GM23338 (cell line): ENCODE measurements around the gene LAX1.

Experiments
- EZH2 ChIP-seq: fragments of 200-600 bp; sonication (generic); IDR thresholded peaks from one replicate; pipeline ENCODE4 v1.8.0; 2017; ENCODE audit warnings: antibody characterized with exemption, mild to moderate bottlenecking, low read depth; ENCODE audit not compliant: unreplicated experiment
- EZH2phosphoT487 ChIP-seq: fragments of 200-600 bp; sonication (generic); IDR thresholded peaks from one replicate; pipeline ENCODE4 v1.8.1; 2018; ENCODE audit warnings: antibody characterized with exemption; ENCODE audit not compliant: unreplicated experiment
- JUNB ChIP-seq: IDR thresholded peaks from one replicate; pipeline ENCODE4 v1.6.1; 2016; ENCODE audit warnings: antibody characterized with exemption; ENCODE audit not compliant: unreplicated experiment
- POLR2AphosphoS5 ChIP-seq: IDR thresholded peaks from 2 replicates; pipeline ENCODE4 v1.6.1; 2016; ENCODE audit warnings: antibody characterized with exemption, low read depth
- ZNF114 ChIP-seq: fragments of 250-450 bp; sonication (Bioruptor Pico); IDR thresholded peaks from 2 replicates; pipeline ENCODE4 v1.5.0; 2020; ENCODE audit warnings: mild to moderate bottlenecking, moderate library complexity
- ZNF331 ChIP-seq: fragments of 250-450 bp; sonication (Bioruptor Pico); IDR thresholded peaks from 2 replicates; pipeline ENCODE4 v1.5.0; 2020; ENCODE audit warnings: low read depth, mild to moderate bottlenecking, moderate library complexity
- TF ChIP-seq, protein P1 (sequence below), 2 experiments: fragments of 200-600 bp in 1 of 2; sonication (generic) in 1 of 2; conservative IDR thresholded peaks; 2 replicates each; pipeline versions ENCODE4 v1.5.1 to v1.6.1; 2016 to 2017; ENCODE audit warnings: antibody characterized with exemption in 2 of 2, low read depth in 2 of 2, mild to moderate bottlenecking in 2 of 2, moderate library complexity in 1 of 2
- TF ChIP-seq, protein P2 (sequence below): IDR thresholded peaks from one replicate; pipeline ENCODE4 v1.6.1; 2018; ENCODE audit warnings: antibody characterized with exemption; ENCODE audit not compliant: unreplicated experiment
- TF ChIP-seq, protein P3 (sequence below): IDR thresholded peaks from 2 replicates; pipeline ENCODE4 v1.6.1; 2016; ENCODE audit warnings: antibody characterized with exemption

DNA sequence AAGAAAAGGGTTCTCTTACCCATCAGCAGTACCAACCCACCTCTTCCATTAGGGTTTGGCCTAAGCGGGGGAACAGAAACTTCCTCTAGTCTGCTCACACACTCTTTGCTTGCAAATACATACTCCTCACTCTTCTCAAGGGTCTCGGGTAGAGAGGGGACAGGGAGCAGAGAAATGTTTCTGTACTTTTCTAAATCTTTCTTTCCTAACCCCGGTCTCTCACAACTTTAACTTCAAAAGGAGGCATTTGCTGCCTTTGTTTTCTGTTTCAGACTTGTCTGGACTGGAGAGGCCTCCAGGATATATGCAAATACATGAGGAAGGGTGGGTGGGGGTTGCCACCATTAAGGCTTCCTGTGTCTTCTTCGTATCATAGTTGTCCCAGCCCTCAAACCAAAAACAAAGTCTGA lies 10.5 kb upstream of the LAX1 start:
- TF ChIP-seq, protein P1, sequence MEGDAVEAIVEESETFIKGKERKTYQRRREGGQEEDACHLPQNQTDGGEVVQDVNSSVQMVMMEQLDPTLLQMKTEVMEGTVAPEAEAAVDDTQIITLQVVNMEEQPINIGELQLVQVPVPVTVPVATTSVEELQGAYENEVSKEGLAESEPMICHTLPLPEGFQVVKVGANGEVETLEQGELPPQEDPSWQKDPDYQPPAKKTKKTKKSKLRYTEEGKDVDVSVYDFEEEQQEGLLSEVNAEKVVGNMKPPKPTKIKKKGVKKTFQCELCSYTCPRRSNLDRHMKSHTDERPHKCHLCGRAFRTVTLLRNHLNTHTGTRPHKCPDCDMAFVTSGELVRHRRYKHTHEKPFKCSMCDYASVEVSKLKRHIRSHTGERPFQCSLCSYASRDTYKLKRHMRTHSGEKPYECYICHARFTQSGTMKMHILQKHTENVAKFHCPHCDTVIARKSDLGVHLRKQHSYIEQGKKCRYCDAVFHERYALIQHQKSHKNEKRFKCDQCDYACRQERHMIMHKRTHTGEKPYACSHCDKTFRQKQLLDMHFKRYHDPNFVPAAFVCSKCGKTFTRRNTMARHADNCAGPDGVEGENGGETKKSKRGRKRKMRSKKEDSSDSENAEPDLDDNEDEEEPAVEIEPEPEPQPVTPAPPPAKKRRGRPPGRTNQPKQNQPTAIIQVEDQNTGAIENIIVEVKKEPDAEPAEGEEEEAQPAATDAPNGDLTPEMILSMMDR (conservative IDR thresholded peaks at IDR 0.05; ENCODE audit: low read depth in 2 of 2), result no peak
- no peak for TF ChIP-seq POLR2AphosphoS5
- no peak for TF ChIP-seq EZH2
- TF ChIP-seq EZH2phosphoT487, result no peak
- TF ChIP-seq, protein P2, sequence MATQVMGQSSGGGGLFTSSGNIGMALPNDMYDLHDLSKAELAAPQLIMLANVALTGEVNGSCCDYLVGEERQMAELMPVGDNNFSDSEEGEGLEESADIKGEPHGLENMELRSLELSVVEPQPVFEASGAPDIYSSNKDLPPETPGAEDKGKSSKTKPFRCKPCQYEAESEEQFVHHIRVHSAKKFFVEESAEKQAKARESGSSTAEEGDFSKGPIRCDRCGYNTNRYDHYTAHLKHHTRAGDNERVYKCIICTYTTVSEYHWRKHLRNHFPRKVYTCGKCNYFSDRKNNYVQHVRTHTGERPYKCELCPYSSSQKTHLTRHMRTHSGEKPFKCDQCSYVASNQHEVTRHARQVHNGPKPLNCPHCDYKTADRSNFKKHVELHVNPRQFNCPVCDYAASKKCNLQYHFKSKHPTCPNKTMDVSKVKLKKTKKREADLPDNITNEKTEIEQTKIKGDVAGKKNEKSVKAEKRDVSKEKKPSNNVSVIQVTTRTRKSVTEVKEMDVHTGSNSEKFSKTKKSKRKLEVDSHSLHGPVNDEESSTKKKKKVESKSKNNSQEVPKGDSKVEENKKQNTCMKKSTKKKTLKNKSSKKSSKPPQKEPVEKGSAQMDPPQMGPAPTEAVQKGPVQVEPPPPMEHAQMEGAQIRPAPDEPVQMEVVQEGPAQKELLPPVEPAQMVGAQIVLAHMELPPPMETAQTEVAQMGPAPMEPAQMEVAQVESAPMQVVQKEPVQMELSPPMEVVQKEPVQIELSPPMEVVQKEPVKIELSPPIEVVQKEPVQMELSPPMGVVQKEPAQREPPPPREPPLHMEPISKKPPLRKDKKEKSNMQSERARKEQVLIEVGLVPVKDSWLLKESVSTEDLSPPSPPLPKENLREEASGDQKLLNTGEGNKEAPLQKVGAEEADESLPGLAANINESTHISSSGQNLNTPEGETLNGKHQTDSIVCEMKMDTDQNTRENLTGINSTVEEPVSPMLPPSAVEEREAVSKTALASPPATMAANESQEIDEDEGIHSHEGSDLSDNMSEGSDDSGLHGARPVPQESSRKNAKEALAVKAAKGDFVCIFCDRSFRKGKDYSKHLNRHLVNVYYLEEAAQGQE, result no peak
- TF ChIP-seq JUNB, result no peak
- TF ChIP-seq, protein P3, sequence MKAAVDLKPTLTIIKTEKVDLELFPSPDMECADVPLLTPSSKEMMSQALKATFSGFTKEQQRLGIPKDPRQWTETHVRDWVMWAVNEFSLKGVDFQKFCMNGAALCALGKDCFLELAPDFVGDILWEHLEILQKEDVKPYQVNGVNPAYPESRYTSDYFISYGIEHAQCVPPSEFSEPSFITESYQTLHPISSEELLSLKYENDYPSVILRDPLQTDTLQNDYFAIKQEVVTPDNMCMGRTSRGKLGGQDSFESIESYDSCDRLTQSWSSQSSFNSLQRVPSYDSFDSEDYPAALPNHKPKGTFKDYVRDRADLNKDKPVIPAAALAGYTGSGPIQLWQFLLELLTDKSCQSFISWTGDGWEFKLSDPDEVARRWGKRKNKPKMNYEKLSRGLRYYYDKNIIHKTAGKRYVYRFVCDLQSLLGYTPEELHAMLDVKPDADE, result no peak
- TF ChIP-seq ZNF114, result no peak
- TF ChIP-seq ZNF331, result no peak
